Suppressor macrophage treated with lipopolysaccharide for 1 hour (primary cell): ENCODE data around the gene HPF1.
"Not testable (repeated sequence)": the region's sequence is repeated elsewhere in the genome, so short reads cannot be mapped to it uniquely, and the experiment has no call there.

Experiments
- DNase-seq, 3 donors: peaks; one replicate each; pipeline ENCODE4 v3.0.0-alpha.2; 2020 to 2022

Gene HPF1

GRCh38 chr4:169738604-169739003 is 19.1 kb downstream of the HPF1 start:
- not testable (repeated sequence) for DNase-seq

DNA sequence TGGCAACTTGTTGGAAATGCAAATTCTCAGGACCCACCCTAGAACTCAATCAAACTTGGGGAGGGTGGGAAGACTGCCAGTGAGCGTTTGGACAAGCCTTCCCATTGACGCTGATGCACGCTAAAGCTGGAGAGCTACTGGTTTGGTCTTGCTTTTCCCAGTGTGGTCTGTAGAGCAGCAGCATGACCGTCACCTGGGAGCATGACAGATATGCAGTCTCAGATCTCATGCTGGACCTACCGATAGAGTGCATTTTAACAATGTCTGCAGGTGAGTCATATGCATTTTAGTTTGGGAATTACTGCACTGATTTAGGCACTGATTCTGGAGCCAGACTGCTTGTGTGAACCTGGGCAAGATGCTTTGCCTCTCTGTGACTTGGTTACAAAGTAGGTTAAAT is 27.2 kb downstream of the HPF1 start:
- DNase-seq = no peak

DNA sequence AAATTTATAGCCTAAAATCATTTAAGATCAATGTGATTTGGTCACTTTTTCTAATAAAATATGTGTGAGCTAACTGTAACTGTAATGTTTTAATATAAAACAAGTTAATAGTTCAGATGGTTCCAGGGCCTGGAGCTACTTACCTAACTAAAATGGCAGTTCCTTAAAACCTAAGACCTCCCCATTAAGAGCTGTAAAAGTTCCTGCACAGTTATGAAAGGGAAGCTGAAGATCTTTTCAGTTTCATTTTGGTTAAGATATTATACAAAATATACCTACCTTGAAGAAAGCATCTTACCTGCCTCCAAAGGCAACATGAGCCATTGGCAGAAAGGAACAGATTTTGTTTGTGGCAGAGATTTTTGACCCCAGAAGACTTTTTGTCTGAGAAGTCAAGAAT is 30.1 kb downstream of the HPF1 start:
- no peak for DNase-seq

GRCh38 chr4:169724260-169724659 is 33.5 kb downstream of the HPF1 start:
- DNase-seq = no peak

GRCh38 chr4:169723207-169723965 is 34.4 kb downstream of the HPF1 start:
- DNase-seq = no peak

DNA sequence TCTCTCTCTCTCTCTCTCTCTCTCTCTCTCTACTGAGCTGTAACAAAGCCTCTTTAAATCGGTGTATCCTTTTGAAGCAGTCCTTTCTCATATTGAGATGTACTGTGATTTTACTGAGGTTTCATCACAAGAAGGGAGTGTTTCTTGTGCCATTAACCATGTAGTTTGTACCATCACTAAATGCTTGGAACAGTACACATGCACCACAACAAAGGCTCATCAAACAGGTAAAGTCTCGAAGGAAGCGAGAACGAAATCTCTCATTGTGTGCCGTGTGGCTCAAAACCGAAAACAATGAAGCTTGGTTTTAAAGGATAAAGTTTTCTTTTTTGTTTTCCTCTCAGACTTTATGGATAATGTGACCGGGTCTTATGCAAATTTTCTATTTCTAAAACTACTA is 37.2 kb downstream of the HPF1 start:
- DNase-seq = no peak

DNA sequence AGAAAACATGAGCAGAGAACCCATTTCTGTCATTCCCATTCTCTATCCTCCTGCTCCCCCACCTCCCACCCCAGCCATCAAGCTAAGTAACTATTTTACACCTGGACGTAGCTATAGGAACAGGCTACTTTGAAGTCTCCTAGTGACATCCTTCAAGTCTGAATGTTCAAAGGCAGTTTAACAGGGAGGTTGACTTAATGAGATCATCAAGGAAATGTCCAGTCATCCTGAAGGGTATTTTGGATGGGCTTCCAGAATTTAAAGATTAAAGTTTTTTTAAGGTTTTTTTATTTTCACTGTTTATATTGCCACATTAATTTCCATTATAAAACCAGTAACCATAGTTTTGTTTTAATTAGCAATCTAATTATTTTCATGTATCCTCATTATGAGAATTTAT is 41.1 kb downstream of the HPF1 start:
- DNase-seq = no peak

- DNase-seq = no peak
These were observed 41.9 kb downstream of the HPF1 start for GRCh38 chr4:169715826-169716225.

- no peak for DNase-seq
These were observed 49.6 kb downstream of the HPF1 start for GRCh38 chr4:169707958-169708643.

DNA sequence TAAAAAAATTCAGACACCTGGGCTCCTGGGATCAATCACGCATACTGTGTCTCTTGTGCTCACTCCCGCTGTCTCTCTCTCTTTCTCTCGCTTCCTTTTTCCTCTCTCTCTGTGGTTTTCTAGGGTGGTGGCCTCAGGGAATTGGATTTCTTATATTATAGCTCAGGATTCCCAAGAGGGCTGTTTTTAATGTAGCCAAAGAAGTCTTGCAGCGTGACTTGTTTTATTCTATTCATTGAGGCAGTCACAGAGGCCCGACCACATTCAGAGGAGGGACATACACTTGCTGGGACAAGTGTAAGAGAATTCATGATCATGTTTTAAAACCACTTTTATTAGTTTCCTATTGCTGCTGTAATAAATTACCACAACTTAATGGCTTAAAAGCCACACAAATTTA is 59.4 kb downstream of the HPF1 start:
- no peak for DNase-seq

DNA sequence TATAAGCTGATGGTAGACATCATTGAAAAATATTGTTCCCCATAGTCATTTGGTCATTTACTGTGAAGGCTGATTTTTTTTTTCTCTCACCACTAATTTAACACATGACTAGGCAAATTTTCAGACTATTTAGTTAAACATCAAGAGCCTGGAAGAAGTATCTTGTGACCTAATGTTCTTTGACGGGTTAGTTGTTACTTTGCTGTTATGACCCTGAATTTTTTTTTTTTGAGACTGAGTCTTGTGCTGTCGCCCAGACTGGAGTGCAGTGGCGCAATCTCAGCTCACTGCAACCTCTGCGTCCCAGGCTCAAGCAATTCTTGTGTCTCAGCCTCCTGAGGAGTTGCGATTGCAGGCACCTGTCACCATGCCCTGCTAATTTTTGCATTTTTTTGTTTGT is 67.0 kb downstream of the HPF1 start:
- DNase-seq = no peak

GRCh38 chr4:169689681-169690080 is 68.1 kb downstream of the HPF1 start:
- DNase-seq = no peak

GRCh38 chr4:169682372-169683047 is 75.2 kb downstream of the HPF1 start:
- DNase-seq = peak; percentile 18 to 62 (median 61)
